Measurements from ENCODE around the gene SMAD2.
"Not testable (repeated sequence)": the region's sequence is repeated elsewhere in the genome, so short reads cannot be mapped to it uniquely, and the experiment has no call there.

Gene SMAD2

GRCh38 chr18:47788621-47789020 lies 141.8 kb downstream of the SMAD2 start:
- H3K27ac ChIP-seq (ENCODE audit: low read length): no peak overlapping the region
- no peaks in the 10 kb centered on the region for H3K36me3 ChIP-seq (ENCODE audit: control insufficient read depth in 1 of 2, insufficient read depth in 2 of 2, low read length in 2 of 2)
- H3K4me3 ChIP-seq (ENCODE audit: low read depth in 1 of 2, low read length in 2 of 2): no peak overlapping the region
- H3K9me3 ChIP-seq (ENCODE audit: control insufficient read depth in 1 of 2, low read length in 2 of 2): peaks cover 0 to 12% of the 10 kb centered on the region in 2 donors
- no peaks in the 10 kb centered on the region for H3K27me3 ChIP-seq (ENCODE audit: low read depth, low read length)
- H3K4me1 ChIP-seq (ENCODE audit: control insufficient read depth in 1 of 2, insufficient read depth in 2 of 2, low read length in 2 of 2): no peaks in the 10 kb centered on the region

- Histone ChIP-seq H3K4me1 (ENCODE audit: control insufficient read depth in 1 of 2, insufficient read depth in 2 of 2, low read length in 2 of 2) (no peaks in the 10 kb centered on the region), H3K27ac (ENCODE audit: low read length) (no peak overlapping the region), H3K9me3 (ENCODE audit: control insufficient read depth in 1 of 2, low read length in 2 of 2) (peaks cover 0 to 17% of the 10 kb centered on the region in 2 donors), H3K36me3 (ENCODE audit: control insufficient read depth in 1 of 2, insufficient read depth in 2 of 2, low read length in 2 of 2) (no peaks in the 10 kb centered on the region), H3K4me3 (ENCODE audit: low read depth in 1 of 2, low read length in 2 of 2) (no peak overlapping the region), H3K27me3 (ENCODE audit: low read depth, low read length) (no peaks in the 10 kb centered on the region)
Measured at GRCh38 chr18:47781561-47781960, 148.9 kb downstream of the SMAD2 start.

- Histone ChIP-seq H3K4me1 (ENCODE audit: control insufficient read depth in 1 of 2, insufficient read depth in 2 of 2, low read length in 2 of 2) (no peaks in the 10 kb centered on the region), H3K9me3 (ENCODE audit: control insufficient read depth in 1 of 2, low read length in 2 of 2) (peaks cover 0 to 17% of the 10 kb centered on the region in 2 donors), H3K27ac (ENCODE audit: low read length) (no peak overlapping the region), H3K4me3 (ENCODE audit: low read depth in 1 of 2, low read length in 2 of 2) (no peak overlapping the region), H3K36me3 (ENCODE audit: control insufficient read depth in 1 of 2, insufficient read depth in 2 of 2, low read length in 2 of 2) (no peaks in the 10 kb centered on the region), H3K27me3 (ENCODE audit: low read depth, low read length) (no peaks in the 10 kb centered on the region)
Measured at GRCh38 chr18:47780011-47780725, 150.3 kb downstream of the SMAD2 start.

- Histone ChIP-seq H3K27ac (ENCODE audit: low read length) (no peak overlapping the region), H3K4me3 (ENCODE audit: low read depth in 1 of 2, low read length in 2 of 2) (no peak overlapping the region), H3K4me1 (ENCODE audit: control insufficient read depth in 1 of 2, insufficient read depth in 2 of 2, low read length in 2 of 2) (no peaks in the 10 kb centered on the region), H3K36me3 (ENCODE audit: control insufficient read depth in 1 of 2, insufficient read depth in 2 of 2, low read length in 2 of 2) (no peaks in the 10 kb centered on the region), H3K27me3 (ENCODE audit: low read depth, low read length) (no peaks in the 10 kb centered on the region), H3K9me3 (ENCODE audit: control insufficient read depth in 1 of 2, low read length in 2 of 2) (peaks cover 0 to 13% of the 10 kb centered on the region in 2 donors)
Measured at GRCh38 chr18:47779381-47779780, 151.1 kb downstream of the SMAD2 start.

GRCh38 chr18:47777626-47778025 lies 152.8 kb downstream of the SMAD2 start:
- Histone ChIP-seq H3K27ac (ENCODE audit: low read length) (no peak overlapping the region), H3K4me3 (ENCODE audit: low read depth in 1 of 2, low read length in 2 of 2) (no peak overlapping the region), H3K27me3 (ENCODE audit: low read depth, low read length) (no peaks in the 10 kb centered on the region), H3K9me3 (ENCODE audit: control insufficient read depth in 1 of 2, low read length in 2 of 2) (no peaks in the 10 kb centered on the region), H3K4me1 (ENCODE audit: control insufficient read depth in 1 of 2, insufficient read depth in 2 of 2, low read length in 2 of 2) (no peaks in the 10 kb centered on the region), H3K36me3 (ENCODE audit: control insufficient read depth in 1 of 2, insufficient read depth in 2 of 2, low read length in 2 of 2) (no peaks in the 10 kb centered on the region)

GRCh38 chr18:47775961-47776360 lies 154.5 kb downstream of the SMAD2 start:
- Histone ChIP-seq H3K4me3 (ENCODE audit: low read depth in 1 of 2, low read length in 2 of 2) (no peak overlapping the region), H3K27ac (ENCODE audit: low read length) (no peak overlapping the region), H3K27me3 (ENCODE audit: low read depth, low read length) (no peaks in the 10 kb centered on the region), H3K4me1 (ENCODE audit: control insufficient read depth in 1 of 2, insufficient read depth in 2 of 2, low read length in 2 of 2) (no peaks in the 10 kb centered on the region), H3K9me3 (ENCODE audit: control insufficient read depth in 1 of 2, low read length in 2 of 2) (no peaks in the 10 kb centered on the region), H3K36me3 (ENCODE audit: control insufficient read depth in 1 of 2, insufficient read depth in 2 of 2, low read length in 2 of 2) (no peaks in the 10 kb centered on the region)

- Histone ChIP-seq H3K4me1 (ENCODE audit: control insufficient read depth in 1 of 2, insufficient read depth in 2 of 2, low read length in 2 of 2) (no peaks in the 10 kb centered on the region), H3K36me3 (ENCODE audit: control insufficient read depth in 1 of 2, insufficient read depth in 2 of 2, low read length in 2 of 2) (no peaks in the 10 kb centered on the region), H3K4me3 (ENCODE audit: low read depth in 1 of 2, low read length in 2 of 2) (no peak overlapping the region), H3K9me3 (ENCODE audit: control insufficient read depth in 1 of 2, low read length in 2 of 2) (no peaks in the 10 kb centered on the region), H3K27ac (ENCODE audit: low read length) (no peak overlapping the region), H3K27me3 (ENCODE audit: low read depth, low read length) (no peaks in the 10 kb centered on the region)
Measured at GRCh38 chr18:47773931-47774330, 156.5 kb downstream of the SMAD2 start.

- no peaks in the 10 kb centered on the region for H3K27me3 ChIP-seq (ENCODE audit: low read depth, low read length)
- no peaks in the 10 kb centered on the region for H3K4me1 ChIP-seq (ENCODE audit: control insufficient read depth in 1 of 2, insufficient read depth in 2 of 2, low read length in 2 of 2)
- no peak overlapping the region for H3K4me3 ChIP-seq (ENCODE audit: low read depth in 1 of 2, low read length in 2 of 2)
- H3K27ac ChIP-seq (ENCODE audit: low read length): no peak overlapping the region
- H3K36me3 ChIP-seq (ENCODE audit: control insufficient read depth in 1 of 2, insufficient read depth in 2 of 2, low read length in 2 of 2): no peaks in the 10 kb centered on the region
- no peaks in the 10 kb centered on the region for H3K9me3 ChIP-seq (ENCODE audit: control insufficient read depth in 1 of 2, low read length in 2 of 2)
Measured at GRCh38 chr18:47772374-47773248, 157.8 kb downstream of the SMAD2 start.

GRCh38 chr18:47771922-47772321 lies 158.5 kb downstream of the SMAD2 start:
- no peaks in the 10 kb centered on the region for H3K9me3 ChIP-seq (ENCODE audit: control insufficient read depth in 1 of 2, low read length in 2 of 2)
- no peak overlapping the region for H3K4me3 ChIP-seq (ENCODE audit: low read depth in 1 of 2, low read length in 2 of 2)
- H3K4me1 ChIP-seq (ENCODE audit: control insufficient read depth in 1 of 2, insufficient read depth in 2 of 2, low read length in 2 of 2): no peaks in the 10 kb centered on the region
- no peaks in the 10 kb centered on the region for H3K27me3 ChIP-seq (ENCODE audit: low read depth, low read length)
- H3K36me3 ChIP-seq (ENCODE audit: control insufficient read depth in 1 of 2, insufficient read depth in 2 of 2, low read length in 2 of 2): no peaks in the 10 kb centered on the region
- no peak overlapping the region for H3K27ac ChIP-seq (ENCODE audit: low read length)

GRCh38 chr18:47767699-47768098 lies 162.8 kb downstream of the SMAD2 start:
- Histone ChIP-seq H3K36me3 (ENCODE audit: control insufficient read depth in 1 of 2, insufficient read depth in 2 of 2, low read length in 2 of 2) (no peaks in the 10 kb centered on the region), H3K4me3 (ENCODE audit: low read depth in 1 of 2, low read length in 2 of 2) (no peak overlapping the region), H3K27me3 (ENCODE audit: low read depth, low read length) (no peaks in the 10 kb centered on the region), H3K9me3 (ENCODE audit: control insufficient read depth in 1 of 2, low read length in 2 of 2) (no peaks in the 10 kb centered on the region), H3K27ac (ENCODE audit: low read length) (no peak overlapping the region), H3K4me1 (ENCODE audit: control insufficient read depth in 1 of 2, insufficient read depth in 2 of 2, low read length in 2 of 2) (no peaks in the 10 kb centered on the region)

- not testable (repeated sequence) for H3K9me3 ChIP-seq (ENCODE audit: control insufficient read depth in 1 of 2, low read length in 2 of 2); H3K36me3 ChIP-seq (ENCODE audit: control insufficient read depth in 1 of 2, insufficient read depth in 2 of 2, low read length in 2 of 2); H3K27ac ChIP-seq (ENCODE audit: low read length); H3K4me3 ChIP-seq (ENCODE audit: low read depth in 1 of 2, low read length in 2 of 2); H3K27me3 ChIP-seq (ENCODE audit: low read depth, low read length); H3K4me1 ChIP-seq (ENCODE audit: control insufficient read depth in 1 of 2, insufficient read depth in 2 of 2, low read length in 2 of 2)
Measured at GRCh38 chr18:47767198-47767597, 163.3 kb downstream of the SMAD2 start.
